GM21717 (cell line): ENCODE data around the gene SCCPDH.

Experiments used
- ATAC-seq: cut with Tn5 transposase; IDR thresholded peaks from one replicate; pipeline ENCODE4 v1.9.1; 2021; ENCODE audit warnings: mild to moderate bottlenecking, moderate library complexity; ENCODE audit not compliant: unreplicated experiment

SCCPDH gene

DNA sequence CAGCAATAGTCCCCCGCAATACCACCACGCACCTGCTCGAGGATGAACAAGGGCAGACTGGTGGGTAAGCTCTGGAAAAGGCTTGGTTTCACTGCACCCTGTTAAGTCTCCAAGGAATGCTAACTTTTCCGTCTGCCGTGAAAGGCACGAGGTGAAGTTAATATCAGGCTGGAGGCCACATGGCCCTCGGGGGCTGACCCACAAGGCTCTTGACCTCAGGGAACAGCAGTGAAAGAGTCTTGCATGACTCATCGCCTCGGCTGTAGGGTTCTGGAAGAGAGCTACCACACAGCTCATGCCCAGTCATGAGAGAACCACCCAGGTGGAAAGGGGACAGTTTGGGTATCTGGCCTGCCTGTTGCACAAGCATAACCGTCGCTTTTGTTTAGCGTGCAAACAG, 24.7 kb downstream of the SCCPDH start:
- no peak for ATAC-seq

DNA sequence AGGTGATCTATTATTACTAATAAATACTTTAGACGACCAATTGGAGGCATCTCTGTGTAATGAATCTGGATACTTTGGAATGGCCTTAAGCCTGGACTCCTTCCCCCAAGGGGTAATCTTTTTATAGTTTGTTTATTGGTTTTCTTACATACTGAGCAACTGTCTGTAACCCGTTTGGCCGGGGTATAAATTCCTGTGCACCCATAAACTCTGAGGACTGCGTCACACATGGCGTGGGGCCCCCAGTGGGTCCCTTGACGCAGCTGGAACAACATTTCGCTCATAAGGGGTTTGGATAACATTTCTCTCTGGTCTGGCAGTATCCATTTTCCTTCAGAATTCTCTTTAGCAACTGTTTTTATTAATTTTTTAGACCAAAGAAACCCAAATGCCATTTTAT, 26.5 kb downstream of the SCCPDH start:
- ATAC-seq: no peak

DNA sequence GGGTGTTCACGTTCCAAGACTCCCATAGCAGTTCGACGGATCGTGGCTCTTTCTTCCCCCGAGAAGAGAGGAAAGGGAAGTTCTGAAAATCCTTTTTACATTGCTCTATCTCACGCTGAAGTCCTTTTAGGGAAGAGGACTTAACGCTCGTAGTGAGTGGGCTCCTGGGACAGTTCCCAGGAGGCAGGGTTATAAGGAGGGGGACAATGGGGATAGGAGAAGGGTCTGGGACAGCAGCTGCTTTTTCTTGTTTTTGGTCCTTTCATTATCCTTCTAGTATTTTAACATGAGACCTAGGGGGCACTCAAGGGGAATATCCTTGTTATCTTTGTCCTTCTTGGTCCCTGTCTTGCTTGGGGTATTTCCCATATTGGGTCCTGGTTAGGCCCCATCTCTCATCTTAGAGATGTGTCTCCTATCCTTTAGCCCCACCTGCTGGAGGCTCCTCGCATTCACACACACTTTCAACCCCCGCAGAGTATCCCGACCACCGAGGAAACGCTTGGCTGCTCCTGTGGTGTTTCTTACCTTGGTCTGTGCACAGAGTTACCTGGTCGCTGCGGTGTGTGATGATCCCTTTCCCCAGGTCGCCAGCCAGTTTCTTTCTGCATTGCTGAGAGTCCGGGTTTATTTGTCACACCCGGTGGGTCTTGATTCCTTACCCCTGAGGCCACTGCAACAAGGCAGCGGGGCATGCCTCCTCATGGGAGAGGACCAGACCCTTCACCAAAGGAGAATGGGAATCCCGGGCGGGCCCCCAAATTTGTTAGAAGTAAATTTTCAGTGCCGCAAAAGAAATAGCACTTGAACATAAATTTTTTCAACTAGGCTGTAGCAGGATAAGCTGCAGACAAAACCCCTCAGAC, 29.7 kb downstream of the SCCPDH start:
- ATAC-seq: peak; percentile 83

DNA sequence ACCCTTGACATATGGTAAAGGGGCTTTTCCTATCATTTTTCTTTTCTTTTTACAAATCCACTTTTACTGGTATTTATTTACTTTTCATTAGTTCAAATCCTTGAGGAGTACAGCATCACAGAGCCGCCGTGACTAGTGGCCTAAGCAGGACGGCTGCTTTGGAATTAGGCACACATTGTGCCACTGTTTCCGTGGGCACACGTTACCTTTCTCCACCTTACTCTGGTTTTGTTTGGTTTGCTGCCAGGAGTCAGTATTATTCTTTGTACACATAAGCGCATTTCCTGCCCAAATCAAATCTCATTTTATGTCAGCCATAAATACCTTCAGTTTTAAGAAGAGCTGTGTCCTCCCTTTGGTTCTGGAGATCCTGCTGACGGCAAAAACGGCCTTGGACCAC, 31.2 kb downstream of the SCCPDH start:
- no peak for ATAC-seq

DNA sequence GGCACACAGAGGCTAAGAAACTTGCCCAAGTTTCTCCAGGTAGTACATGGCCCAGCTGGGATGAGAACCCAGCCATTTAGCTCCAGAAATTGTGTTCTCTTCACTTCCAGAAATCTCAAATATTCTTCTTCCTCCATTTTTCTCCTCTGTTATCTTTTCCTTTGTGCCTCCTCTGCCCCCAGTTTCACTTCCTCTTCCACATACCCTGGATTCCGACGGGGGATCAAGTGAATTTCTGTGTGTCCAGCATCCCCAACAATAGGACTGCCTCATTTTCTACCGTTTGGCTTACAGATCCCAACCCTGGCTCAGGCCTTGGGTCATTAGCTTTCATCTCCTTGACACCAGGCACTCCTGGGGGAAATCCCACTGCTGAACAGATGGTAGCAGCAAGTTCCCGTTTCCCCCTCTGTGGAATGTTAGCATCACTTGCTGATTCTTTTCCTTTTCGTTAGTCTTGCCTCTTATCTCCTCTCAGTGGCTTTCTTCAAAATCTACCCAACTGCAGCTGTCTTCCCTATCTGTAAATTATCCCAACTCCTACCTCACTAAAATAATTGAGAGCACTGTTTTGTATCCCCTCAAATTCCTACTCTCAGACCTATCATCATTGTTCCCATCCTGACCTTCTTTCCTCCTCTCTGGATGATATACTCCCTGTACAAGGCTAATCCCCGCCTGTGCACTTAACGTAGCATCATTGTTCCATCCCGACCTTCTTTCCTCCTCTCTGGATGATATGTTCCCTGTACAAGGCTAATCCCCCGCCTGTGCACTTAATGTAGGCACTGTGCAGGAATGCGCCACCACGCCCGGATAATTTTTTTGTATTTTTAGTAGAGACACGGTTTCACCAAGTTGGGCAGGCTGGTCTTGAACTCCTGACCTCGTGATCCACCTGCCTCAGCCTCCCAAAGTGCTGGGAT, 36.5 kb downstream of the SCCPDH start:
- ATAC-seq: no peak

DNA sequence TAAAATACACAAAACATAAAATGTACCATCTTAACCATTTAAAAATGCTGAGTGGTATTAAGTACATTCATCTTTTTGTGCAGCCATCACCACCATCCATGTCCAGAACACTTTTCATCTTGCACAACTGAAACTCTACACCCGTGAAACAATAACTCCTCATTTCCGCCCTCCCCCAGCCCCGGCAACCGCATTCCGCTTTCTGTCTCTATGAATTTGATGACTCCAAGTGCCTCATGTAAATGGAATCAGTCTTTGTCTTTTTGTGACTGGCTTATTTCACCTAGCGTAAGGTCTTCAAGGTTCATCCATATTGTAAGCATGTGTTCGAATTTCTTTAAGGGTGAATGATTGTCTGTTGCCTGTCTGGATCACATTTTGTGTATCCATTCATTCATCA, 37.2 kb downstream of the SCCPDH start:
- ATAC-seq: no peak

DNA sequence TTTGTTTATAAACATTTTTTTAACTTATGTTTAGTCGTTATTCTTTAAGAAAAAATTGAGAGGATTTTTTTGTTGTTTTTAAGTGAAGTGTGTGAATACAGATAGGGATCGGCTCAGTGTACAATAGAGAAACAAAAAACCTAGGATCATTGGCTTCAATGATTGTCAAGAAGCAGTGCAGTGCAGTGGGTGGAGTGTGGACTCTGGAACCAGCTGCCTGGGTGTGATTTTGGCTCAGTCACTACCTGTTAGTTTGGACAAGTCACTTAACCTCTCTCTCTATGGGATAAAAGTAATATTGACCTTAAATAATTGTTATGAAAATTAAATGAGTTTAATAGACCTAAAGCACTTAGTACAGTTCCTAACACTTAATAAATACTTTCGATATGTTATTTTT, 41.3 kb downstream of the SCCPDH start:
- no peak for ATAC-seq

DNA sequence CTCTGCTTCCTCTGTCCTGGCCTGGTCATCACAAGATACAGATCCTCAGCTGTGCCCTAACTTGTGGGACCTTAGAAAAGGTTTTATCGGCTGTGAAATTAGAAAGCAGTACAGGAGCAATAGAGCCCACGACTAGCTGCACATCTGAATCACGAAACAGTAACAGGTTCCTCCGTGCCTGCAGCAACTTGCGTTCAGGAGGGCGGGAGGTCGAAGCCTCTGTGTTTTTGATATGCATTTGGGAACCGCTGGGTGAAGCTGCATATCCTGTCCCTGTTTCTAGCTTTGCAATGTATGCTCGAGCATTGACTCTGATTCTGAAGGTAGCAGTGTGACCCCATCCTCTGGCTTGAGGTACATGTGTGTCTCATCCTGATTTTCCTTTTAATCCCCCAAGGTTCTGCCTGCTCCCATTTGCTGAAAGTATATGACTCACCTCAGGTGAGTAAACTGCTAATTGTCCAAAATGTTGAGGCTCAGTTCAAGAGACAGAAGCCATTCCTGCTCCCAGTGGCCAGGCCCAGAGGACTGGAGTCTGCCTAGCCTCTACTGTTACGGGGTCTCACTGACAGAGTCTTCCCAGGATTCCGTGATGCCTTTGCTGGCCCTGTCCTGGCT, 44.3 kb downstream of the SCCPDH start:
- ATAC-seq: no peak

DNA sequence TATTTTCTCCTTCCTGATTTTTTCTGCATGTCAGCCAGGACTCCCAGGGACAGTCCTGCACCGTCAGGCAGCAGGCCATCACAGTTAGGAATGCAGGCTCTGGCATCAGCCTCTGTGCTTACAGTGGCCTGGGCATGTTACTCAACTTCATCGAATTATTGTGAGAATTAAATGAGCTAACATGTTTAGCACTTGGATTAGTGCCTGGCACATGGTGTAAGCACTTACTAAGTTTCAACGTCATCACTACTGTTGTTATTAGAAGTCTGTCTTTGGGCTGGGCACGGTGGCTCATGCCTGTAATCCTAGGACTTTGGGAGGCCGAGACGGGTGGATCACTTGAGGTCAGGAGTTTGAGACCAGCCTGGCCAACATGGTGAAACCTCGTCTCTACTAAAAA, 45.1 kb downstream of the SCCPDH start:
- ATAC-seq: no peak

DNA sequence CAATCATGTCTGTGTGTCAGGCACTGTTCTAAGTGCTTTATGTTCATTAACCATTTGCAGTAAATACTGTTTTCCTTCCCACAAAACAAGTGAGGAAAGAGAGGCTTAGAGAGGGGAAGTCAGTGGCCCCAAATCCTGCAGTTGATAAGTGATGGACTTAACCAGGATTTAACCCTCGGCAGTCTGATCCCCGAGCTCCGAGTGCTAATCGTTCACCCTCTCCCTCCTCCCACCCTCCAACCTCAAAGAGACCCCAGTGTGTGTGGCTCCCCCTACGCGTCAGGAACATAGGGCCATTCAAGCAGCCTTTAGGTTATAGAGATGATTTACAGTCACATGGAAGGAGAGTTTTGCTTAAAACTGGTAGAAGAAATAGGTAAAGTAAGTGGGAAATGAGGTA, 47.2 kb downstream of the SCCPDH start:
- ATAC-seq: no peak

DNA sequence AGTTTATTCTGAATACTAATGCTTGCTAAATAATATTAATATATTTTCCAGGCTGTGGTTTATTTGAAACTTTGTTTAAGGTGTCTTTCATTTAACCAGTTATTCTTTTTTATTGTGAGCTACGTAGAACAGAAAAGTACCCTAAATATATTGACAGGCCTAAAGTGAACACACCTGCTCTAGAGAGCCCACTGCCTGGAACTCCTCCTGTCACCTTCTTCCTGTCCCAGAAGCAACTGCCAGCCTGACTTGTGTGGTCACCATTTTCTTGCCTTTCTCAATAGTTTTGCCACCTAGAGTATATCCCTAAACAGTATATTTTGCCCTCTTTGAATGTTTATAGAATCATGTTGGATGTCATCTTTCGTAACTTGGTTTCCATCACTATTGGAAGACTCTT, 48.5 kb downstream of the SCCPDH start:
- peak; percentile 32 for ATAC-seq

DNA sequence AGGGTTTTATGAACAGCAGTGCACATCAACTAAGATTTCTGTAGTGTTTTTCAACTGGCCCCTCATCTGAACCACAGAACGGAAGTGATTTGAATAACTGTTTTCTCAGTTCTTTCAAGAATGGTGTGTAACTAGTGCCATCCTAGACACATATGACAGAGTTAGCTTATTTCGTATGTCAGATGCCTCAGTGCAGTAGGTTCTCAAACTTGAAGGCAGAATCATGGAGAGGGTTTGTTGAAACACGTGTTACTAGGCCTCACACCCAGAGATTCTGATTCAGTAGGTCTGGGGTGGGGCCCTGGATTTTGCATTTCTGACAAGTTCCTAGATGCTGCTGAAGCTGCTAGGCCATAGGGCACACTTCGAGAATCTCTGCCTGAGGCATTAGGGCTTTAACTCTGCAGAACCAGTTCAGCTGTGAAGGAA, 49.0 kb downstream of the SCCPDH start:
- peak; percentile 99 for ATAC-seq

DNA sequence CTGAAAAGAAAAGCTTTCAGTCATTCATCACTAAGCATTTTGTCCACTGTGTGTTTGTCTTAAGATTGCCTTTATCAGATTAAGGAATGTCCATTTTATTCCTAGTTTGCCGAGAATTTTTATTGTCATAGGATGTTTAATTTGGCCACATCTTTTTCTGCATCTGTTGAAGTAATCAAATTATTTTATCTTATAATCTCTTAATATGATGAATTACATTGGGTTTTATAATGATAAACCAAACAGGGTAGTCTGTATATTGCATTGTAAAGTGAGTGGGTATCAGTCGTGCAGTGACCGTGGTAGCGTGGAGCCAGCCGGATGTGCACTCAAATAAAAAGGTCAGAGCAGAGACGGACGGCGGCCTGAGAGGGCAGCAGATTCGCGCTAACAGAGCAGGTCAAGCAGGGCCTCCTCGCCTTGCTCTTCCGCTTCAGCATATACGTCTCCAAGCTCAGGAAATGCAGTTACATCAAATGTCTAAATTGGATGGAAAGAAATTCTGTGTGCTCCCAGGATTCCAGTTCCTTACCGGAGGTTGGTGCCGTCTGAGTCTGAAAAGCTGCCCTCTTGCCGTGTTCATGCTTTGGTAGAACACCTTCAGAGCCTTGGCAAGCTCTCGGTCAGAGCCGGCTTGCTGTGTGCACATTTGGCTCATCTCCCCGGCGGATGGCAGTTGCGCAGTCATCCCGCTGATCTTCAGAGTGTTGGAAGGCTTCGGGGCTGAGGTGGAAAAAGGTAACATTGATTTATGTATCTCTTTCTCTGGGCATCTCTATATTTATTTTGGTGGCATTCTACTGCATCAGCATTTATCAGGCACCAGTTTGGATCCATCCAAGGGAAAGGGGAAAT, 51.5 kb downstream of the SCCPDH start:
- no peak for ATAC-seq

DNA sequence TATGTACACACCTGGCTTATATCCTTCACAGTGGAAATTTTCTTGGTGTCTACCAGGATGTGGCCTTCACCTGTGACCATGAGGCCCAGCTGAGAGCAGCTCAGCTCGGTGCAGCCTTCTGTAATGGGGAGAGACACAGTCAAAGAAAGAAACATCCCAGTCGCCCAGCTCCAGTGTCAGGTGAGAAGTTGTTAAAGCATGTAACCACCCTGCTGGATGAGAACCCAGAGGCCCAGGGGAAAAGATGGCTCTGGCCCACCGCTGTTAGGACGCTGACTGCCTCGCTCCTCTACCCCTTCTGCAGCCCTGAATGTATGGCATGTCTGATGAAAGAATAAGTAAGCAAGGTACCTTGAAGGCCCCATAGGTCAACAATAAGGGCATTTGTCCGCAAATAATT, 52.7 kb downstream of the SCCPDH start:
- ATAC-seq: no peak

DNA sequence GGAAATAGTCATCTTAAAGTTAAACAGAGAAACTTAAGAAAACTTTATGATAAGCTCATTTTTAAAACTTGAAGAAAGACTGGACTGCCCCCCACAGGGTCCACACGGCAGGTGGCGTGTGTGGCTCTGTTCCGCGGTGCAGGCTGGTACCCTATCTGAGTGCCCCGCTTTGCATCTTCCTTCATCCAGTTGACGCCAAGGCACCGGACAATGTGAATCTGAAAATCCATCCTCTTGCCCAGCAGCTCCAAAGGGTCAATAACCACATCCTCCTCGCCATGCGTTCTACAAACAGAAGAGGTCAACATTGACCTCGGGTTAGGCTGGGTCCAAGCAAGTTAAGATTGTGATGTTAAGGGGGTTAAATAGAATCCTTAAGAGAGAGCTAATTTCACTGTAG, 54.5 kb downstream of the SCCPDH start:
- no peak for ATAC-seq

DNA sequence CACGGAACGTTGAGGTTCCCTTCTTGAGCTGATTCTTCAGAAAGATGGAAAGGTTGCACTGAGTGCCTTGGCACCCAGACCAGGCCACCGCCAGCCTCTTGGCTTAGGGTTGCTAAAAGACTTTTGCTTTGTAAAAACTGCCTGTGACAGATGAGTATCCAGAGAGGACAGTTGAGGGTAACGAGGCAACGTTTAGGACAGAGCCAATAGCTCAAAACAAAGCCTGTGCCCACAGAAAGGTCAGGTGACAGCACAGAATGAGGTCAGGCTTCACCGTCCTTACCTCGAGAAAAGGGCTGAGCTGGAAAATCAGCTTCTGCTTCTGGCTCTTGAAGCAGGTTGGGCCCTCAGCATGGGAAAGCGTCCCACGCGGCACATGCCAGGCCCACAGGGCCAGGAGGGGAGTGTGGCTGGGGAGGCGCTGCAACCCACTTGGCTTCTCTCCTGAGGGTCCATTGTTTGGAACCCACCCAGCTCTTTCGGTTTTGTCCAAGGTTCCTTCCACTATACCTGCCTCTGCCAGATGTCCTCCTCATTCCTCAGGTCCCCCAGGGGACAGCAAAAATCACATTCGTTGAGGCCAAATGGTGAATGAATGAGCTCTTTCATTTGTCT, 55.5 kb downstream of the SCCPDH start:
- no peak for ATAC-seq

DNA sequence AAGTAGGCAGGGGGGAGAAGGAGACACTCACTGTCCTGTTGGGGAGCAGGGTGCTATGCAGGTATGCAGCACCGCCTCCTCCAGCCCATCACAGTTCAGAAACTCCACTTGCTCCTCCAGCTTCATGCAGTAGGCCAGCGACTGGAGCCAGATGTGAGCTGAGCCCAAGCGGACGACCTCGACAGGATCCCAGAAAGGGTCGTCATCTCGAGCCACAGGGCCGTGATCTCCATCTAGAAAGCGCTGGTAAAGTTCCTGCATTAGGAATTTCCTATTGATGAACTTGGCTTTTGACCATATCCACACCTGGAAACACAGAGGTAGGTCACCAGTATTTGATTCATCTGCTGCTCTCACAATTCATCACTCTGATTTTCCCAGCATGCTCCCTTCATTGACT, 56.1 kb downstream of the SCCPDH start:
- no peak for ATAC-seq

DNA sequence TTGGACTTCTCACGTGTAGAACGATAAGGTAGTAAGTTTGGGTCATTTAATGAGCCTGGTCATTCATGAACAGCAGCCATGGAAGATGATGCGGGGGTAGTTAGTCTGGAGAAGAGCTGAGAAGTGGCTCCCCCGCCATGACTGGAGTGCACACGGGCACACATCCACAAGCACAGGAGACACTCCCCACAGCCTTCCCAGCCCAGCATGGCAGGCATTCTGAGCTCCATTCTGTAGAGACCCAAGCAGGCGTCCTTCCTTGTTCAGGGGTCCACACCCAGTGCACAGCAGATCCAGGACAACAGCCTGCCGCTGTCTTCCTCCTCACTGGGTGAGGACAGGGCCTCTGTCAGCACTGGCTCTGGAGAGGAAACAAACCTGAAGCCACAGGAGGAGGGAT, 57.0 kb downstream of the SCCPDH start:
- no peak for ATAC-seq

DNA sequence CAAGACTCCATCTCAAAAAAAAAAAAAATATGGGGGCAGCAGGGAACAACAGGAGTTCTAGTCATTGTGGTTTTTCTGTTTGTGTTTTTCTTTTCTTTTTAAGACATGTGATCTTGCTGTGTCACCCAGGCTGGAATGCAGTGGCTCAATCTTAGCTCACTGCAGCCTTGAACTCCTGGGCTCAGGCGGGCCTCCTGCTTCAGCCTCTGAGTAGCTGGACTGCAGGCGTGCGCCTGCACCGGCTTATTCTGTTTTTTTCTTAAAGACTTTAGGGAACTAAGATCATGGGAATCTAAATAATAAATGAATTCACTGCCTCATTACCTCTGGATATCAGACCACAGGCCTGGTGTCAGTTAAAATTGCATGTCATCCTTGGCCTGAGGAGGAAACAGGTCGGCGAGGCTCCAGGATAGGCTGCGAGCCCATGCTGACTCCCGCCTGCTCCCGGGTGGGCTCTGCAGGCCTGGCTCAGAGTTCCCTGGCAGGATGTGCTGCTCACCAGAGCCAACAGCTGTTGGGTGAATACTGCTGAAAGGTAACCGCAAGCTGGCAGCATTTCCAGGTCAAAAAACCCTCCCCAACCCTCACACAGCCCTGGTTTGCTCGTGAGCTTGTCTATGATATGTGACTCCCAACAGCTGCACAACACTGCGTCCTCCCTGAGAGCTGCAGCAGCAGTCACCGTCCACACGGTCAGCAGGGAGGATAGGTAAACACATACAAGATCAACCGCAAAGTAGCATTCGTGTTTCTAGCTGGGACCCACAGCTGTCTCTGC, 58.1 kb downstream of the SCCPDH start:
- ATAC-seq: peak; percentile 57
